DND-41 (cell line): ENCODE data around the gene MCTP1.

ENCODE experiments used
- ATAC-seq: fragments of 200-7000 bp; cut with Tn5 transposase; 3 replicates; pipeline ENCODE4 v1.9.1; 2021; ENCODE audit warnings: low read depth; ENCODE audit not compliant: insufficient read depth
- DNase-seq: peaks from one replicate; pipeline ENCODE4 v3.0.0-alpha.2; 2020
- H2AFZ ChIP-seq: 2 replicates; pipeline ENCODE4 v1.6.0; 2012; ENCODE audit warnings: low read depth, low read length
- H3K27ac ChIP-seq: 2 replicates; pipeline ENCODE4 v1.5.1; 2012; ENCODE audit warnings: low read length, inconsistent platforms
- H3K27me3 ChIP-seq: fragments of 200-600 bp; sonication (generic); 2 replicates; pipeline ENCODE4 v1.6.0; 2012; ENCODE audit warnings: low read length, mild to moderate bottlenecking, inconsistent platforms; ENCODE audit not compliant: insufficient read depth, poor library complexity
- H3K36me3 ChIP-seq: 2 replicates; pipeline ENCODE4 v1.5.1; 2012; ENCODE audit warnings: low read length, inconsistent platforms; ENCODE audit not compliant: insufficient read depth
- H3K4me1 ChIP-seq: 2 replicates; pipeline ENCODE4 v1.5.1; 2012; ENCODE audit warnings: mild to moderate bottlenecking, low read length; ENCODE audit not compliant: insufficient read depth
- H3K4me2 ChIP-seq: 2 replicates; pipeline ENCODE4 v1.6.0; 2012; ENCODE audit warnings: mild to moderate bottlenecking, moderate library complexity, low read length, inconsistent platforms; ENCODE audit not compliant: insufficient read depth
- H3K4me3 ChIP-seq, 2 experiments: fragments of 200-600 bp in 1 of 2; shearing (Covaris generic) in 1 of 2; 2 replicates each; pipeline ENCODE4 v1.5.1; 2012 to 2016; ENCODE audit warnings: inconsistent platforms in 2 of 2, low read length in 2 of 2, mild to moderate bottlenecking in 2 of 2, low read depth in 1 of 2, moderate library complexity in 1 of 2
- H3K79me2 ChIP-seq: 2 replicates; pipeline ENCODE4 v1.6.0; 2012; ENCODE audit warnings: low read length, inconsistent platforms; ENCODE audit not compliant: insufficient read depth
- H3K9ac ChIP-seq: 2 replicates; pipeline ENCODE4 v1.6.0; 2012; ENCODE audit warnings: low read depth, mild to moderate bottlenecking, inconsistent platforms, low read length, moderate library complexity
- H3K9me3 ChIP-seq: 2 replicates; pipeline ENCODE4 v1.5.1; 2012; ENCODE audit warnings: low read length, moderate library complexity, mild to moderate bottlenecking, inconsistent platforms; ENCODE audit not compliant: insufficient read depth, severe bottlenecking
- H4K20me1 ChIP-seq: 2 replicates; pipeline ENCODE4 v1.6.0; 2012; ENCODE audit warnings: low read length; ENCODE audit not compliant: insufficient read depth
- EZH2 ChIP-seq: IDR thresholded peaks from 3 replicates; pipeline ENCODE4 v1.6.1; 2012; ENCODE audit warnings: borderline replicate concordance, low read depth, mild to moderate bottlenecking, moderate library complexity, low read length, inconsistent platforms; ENCODE audit not compliant: severe bottlenecking
- TF ChIP-seq, protein P1 (sequence below): IDR thresholded peaks from 2 replicates; pipeline ENCODE4 v1.5.1; 2012; ENCODE audit warnings: borderline replicate concordance, low read length, moderate library complexity, mild to moderate bottlenecking; ENCODE audit not compliant: poor library complexity, severe bottlenecking; ENCODE audit errors: extremely low read depth

Gene MCTP1

DNA sequence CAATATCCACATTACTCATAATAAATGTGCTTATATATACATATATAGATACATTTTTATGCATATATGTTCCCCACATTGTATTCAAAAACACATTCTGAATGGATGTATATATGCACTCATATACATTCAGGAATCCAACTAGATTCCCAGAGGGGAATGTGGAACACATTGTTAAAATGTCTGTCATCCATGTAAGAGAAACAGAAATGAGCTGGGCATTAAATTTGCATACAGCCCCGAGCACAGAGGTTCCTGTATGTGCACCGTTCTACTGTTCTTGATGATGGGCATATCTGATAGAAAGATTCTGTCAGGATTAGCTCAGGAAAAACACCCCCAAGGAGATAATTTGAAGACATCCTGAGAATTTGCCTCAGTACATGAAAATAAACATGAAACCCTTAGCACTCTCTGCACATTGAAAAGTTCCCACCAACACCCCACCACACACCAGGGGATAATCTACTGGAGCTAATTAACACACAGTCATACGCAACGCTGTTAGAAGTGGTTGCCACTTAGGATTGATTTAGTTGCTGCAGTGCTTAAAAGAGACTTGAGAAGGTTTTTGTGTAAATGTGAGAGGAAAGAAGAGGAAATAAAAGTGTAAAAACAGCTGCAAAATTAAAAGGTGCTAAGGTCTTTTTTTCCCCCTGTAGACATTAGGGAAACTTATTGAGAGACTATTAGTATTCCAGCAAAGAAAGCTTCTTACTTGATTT is 443.1 kb downstream of the MCTP1 start:
- H3K27ac ChIP-seq: no peak overlapping the region
- no peak overlapping the region for H2AFZ ChIP-seq
- no peaks in the 10 kb centered on the region for H3K79me2 ChIP-seq
- H3K27me3 ChIP-seq: no peaks in the 10 kb centered on the region
- DNase-seq (no peak), ATAC-seq (no peak)
- no peak overlapping the region for H3K4me2 ChIP-seq
- no peak overlapping the region for H3K9ac ChIP-seq
- H3K4me1 ChIP-seq: no peaks in the 10 kb centered on the region
- H3K4me3 ChIP-seq: no peak overlapping the region
- H3K36me3 ChIP-seq: no peaks in the 10 kb centered on the region
- no peaks in the 10 kb centered on the region for H4K20me1 ChIP-seq
- TF ChIP-seq, protein P1, sequence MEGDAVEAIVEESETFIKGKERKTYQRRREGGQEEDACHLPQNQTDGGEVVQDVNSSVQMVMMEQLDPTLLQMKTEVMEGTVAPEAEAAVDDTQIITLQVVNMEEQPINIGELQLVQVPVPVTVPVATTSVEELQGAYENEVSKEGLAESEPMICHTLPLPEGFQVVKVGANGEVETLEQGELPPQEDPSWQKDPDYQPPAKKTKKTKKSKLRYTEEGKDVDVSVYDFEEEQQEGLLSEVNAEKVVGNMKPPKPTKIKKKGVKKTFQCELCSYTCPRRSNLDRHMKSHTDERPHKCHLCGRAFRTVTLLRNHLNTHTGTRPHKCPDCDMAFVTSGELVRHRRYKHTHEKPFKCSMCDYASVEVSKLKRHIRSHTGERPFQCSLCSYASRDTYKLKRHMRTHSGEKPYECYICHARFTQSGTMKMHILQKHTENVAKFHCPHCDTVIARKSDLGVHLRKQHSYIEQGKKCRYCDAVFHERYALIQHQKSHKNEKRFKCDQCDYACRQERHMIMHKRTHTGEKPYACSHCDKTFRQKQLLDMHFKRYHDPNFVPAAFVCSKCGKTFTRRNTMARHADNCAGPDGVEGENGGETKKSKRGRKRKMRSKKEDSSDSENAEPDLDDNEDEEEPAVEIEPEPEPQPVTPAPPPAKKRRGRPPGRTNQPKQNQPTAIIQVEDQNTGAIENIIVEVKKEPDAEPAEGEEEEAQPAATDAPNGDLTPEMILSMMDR: no peak
- TF ChIP-seq EZH2: no peak
- no peaks in the 10 kb centered on the region for H3K9me3 ChIP-seq

DNA sequence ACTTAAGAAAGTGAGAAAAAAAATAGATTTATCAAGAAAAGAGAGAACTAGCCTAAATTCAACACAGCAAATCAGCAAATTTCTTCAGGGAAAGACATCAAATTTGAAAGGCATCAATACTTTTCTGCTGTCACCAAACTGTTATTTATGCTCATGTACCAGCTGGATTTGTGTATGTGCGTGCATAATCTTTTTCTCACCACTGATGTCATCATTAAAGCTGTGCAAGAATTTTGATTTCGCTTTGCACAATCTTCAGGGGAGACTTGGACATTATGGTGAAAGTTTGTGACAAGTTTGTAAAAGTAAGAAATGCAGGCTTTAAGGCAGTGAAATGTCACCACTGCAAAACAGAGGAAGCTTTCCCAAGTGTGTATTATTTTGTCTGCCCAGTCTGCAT is 451.0 kb downstream of the MCTP1 start:
- no peak overlapping the region for H3K4me2 ChIP-seq
- DNase-seq (no peak), ATAC-seq (no peak)
- no peaks in the 10 kb centered on the region for H3K9me3 ChIP-seq
- H3K36me3 ChIP-seq: 0 out of 2 replicates have a peak, but pooled peaks cover 3% of the 10 kb centered on the region
- H3K27ac ChIP-seq: no peak overlapping the region
- no peaks in the 10 kb centered on the region for H3K79me2 ChIP-seq
- no peaks in the 10 kb centered on the region for H4K20me1 ChIP-seq
- H3K27me3 ChIP-seq: no peaks in the 10 kb centered on the region
- H3K4me3 ChIP-seq: no peak overlapping the region
- no peak overlapping the region for H2AFZ ChIP-seq
- no peaks in the 10 kb centered on the region for H3K4me1 ChIP-seq
- TF ChIP-seq EZH2: no peak
- TF ChIP-seq, protein P1: no peak
- no peak overlapping the region for H3K9ac ChIP-seq

DNA sequence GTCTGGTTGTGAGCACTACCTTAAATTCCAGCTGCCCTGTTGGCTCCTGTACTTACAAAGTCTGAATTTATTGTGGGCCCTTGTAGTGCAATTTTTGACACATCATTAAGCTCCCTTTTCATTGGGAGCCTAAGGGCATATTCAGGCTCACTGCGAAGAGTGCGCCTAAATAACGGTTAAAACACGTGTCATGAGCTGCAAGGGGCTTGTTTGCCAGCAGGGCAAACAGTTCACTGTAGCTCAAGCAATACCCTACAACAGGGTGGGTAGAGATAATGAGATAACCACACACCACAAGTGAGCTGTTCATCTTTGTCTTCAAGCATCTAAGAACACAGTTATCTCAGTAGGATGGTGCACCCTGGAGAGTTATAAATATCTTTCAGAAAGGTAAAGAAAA is 452.2 kb downstream of the MCTP1 start:
- Histone ChIP-seq H2AFZ (no peak overlapping the region), H3K4me1 (no peaks in the 10 kb centered on the region), H3K36me3 (0 out of 2 replicates have a peak, but pooled peaks cover 3% of the 10 kb centered on the region), H3K79me2 (no peaks in the 10 kb centered on the region), H3K9ac (no peak overlapping the region), H4K20me1 (no peaks in the 10 kb centered on the region), H3K4me2 (no peak overlapping the region), H3K4me3 (no peak overlapping the region), H3K27me3 (no peaks in the 10 kb centered on the region), H3K27ac (no peak overlapping the region), H3K9me3 (no peaks in the 10 kb centered on the region)
- DNase-seq (peak; percentile 30), ATAC-seq (peak; percentile 93)
- TF ChIP-seq, protein P1: no peak
- TF ChIP-seq EZH2: no peak
